Mucosa of descending colon (tissue), 3 donors: ENCODE measurements around the gene GNE. TPM values are rescaled to one million over a fixed set of nuclear protein-coding genes. Genes with fewer than 3 reads are reported as not detected.

Experiments used
- ATAC-seq: fragments of 200-7000 bp; cut with Tn5 transposase; one replicate; pipeline ENCODE4 v1.9.1; 2020; ENCODE audit warnings: mild to moderate bottlenecking, moderate library complexity
- DNase-seq, 3 donors: peaks; one replicate each; pipeline ENCODE4 v3.0.0-alpha.2; 2020
- H3K36me3 ChIP-seq: fragments of 200-600 bp; one replicate; pipeline ENCODE4 v1.8.0; 2021; ENCODE audit warnings: low read depth, mild to moderate bottlenecking
- H3K4me1 ChIP-seq: fragments of 200-600 bp; one replicate; pipeline ENCODE4 v1.8.0; 2021; ENCODE audit warnings: low read depth, mild to moderate bottlenecking
- H3K4me3 ChIP-seq: fragments of 200-600 bp; one replicate; pipeline ENCODE4 v1.8.0; 2021; ENCODE audit warnings: mild to moderate bottlenecking
- H3K9me3 ChIP-seq: fragments of 200-600 bp; one replicate; pipeline ENCODE4 v1.8.0; 2021; ENCODE audit warnings: mild to moderate bottlenecking
- intact Hi-C, 2 donors: fragments of 100-400 bp; cut with DNase I in 1 of 2; cut with micrococcal nuclease in 1 of 2; formaldehyde crosslinking; loops; one replicate each; pipeline versions ENCODE4 v1.11.0 to v1.11.1; 2022; cut with DNase I, micrococcal nuclease
- total RNA-seq, 3 donors: library from RNA; stranded (reverse); fragmentation: NEBNext Ultra II Directional in 2 of 3; extraction: Animal tissue kit (Norgen Biotek cat#: 25700) in 2 of 3; gene quantifications; one replicate each; pipeline versions ENCODE4 v1.2.1 to v1.2.4, GENCODE V29; 2021 to 2023
- TF ChIP-seq, protein P1 (sequence below): fragments of 200-600 bp; IDR thresholded peaks from one replicate; pipeline ENCODE4 v1.8.0; 2022; ENCODE audit warnings: antibody characterized with exemption, mild to moderate bottlenecking
- donor health status: DM: no; HTN: no; CAD: no; lungs with moderate emphysema.
- donor health status: DM: no; HTN: no; CAD: no.
- donor health status: DM: no; HTN: yes; CAD: no.

GNE gene
- total RNA-seq, 3 donors from 2014 or later = 56.6 to 107 (median 93.0) TPM

DNA sequence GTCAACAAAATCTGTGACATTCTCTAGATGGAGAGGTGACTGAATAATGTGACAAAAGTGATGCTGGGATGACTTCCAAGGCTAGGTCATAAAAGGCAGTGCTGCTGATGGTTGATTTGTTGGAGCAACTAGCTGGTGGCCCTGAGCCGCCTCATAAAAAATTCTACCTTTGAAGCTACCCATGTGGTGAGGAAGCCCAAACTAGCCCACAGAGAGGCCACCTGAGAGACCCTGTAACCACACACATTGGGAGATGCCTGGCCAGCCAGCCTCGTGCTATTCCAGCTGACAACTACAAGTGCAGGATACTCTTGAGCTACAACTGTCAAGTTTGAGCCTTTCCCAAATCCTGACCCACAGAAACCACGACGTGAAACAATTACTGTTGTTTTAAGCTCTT lies 44.9 kb downstream of the GNE start:
- DNase-seq (no peak), ATAC-seq (no peak)
- Histone ChIP-seq H3K36me3 (peaks cover 13% of the 10 kb centered on the region), H3K9me3 (no peaks in the 10 kb centered on the region), H3K4me1 (no peaks in the 10 kb centered on the region), H3K4me3 (no peak overlapping the region)
- TF ChIP-seq, protein P1, sequence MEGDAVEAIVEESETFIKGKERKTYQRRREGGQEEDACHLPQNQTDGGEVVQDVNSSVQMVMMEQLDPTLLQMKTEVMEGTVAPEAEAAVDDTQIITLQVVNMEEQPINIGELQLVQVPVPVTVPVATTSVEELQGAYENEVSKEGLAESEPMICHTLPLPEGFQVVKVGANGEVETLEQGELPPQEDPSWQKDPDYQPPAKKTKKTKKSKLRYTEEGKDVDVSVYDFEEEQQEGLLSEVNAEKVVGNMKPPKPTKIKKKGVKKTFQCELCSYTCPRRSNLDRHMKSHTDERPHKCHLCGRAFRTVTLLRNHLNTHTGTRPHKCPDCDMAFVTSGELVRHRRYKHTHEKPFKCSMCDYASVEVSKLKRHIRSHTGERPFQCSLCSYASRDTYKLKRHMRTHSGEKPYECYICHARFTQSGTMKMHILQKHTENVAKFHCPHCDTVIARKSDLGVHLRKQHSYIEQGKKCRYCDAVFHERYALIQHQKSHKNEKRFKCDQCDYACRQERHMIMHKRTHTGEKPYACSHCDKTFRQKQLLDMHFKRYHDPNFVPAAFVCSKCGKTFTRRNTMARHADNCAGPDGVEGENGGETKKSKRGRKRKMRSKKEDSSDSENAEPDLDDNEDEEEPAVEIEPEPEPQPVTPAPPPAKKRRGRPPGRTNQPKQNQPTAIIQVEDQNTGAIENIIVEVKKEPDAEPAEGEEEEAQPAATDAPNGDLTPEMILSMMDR = no peak
- intact Hi-C loops = no loop called here

DNA sequence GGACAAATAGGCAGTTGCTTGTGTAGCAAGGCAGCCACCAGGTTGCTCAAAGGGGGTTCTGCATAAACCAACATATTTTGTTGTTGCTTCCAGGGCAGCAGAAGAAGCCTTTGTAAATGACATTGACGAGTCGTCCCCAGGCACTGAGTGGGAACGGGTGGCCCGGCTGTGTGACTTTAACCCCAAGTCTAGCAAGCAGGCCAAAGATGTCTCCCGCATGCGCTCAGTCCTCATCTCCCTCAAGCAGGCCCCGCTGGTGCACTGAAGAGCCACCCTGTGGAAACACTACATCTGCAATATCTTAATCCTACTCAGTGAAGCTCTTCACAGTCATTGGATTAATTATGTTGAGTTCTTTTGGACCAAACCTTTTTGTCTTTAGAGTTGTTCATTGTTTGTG lies 46.7 kb downstream of the GNE start:
- H3K4me1 ChIP-seq = no peaks in the 10 kb centered on the region

DNA sequence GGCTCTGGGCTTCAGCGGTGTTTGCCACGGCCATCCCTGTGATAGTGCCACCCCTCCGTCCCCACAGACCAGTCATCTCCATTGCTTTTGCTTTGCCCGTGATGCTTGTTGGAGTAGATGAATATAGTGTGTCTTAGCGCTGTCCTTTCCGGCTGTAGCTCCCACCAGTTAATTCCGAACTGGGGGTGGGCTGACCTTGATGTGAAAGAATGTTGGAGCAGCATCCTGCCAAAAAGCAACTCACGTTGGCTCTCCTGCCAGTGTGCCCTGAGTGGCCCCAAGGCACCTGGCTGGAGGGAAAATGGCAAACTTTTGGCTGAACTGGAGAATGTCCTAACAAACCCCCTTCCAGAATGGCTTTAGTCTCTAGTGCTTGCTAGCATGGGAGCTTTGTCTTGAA lies 47.5 kb downstream of the GNE start:
- Histone ChIP-seq H3K4me1 (no peaks in the 10 kb centered on the region), H3K9me3 (no peaks in the 10 kb centered on the region), H3K36me3 (no peaks in the 10 kb centered on the region), H3K4me3 (no peak overlapping the region)
- TF ChIP-seq, protein P1 = no peak
- ATAC-seq (no peak), DNase-seq (no peak)
- intact Hi-C loops = no loop called here

More for the DNA sequence above, 46.7 kb downstream of the GNE start:
- TF ChIP-seq, protein P1 = no peak
- intact Hi-C loops = no loop called here
- DNase-seq (no peak), ATAC-seq (no peak)
- Histone ChIP-seq H3K36me3 (no peaks in the 10 kb centered on the region), H3K9me3 (no peaks in the 10 kb centered on the region), H3K4me3 (no peak overlapping the region)

DNA sequence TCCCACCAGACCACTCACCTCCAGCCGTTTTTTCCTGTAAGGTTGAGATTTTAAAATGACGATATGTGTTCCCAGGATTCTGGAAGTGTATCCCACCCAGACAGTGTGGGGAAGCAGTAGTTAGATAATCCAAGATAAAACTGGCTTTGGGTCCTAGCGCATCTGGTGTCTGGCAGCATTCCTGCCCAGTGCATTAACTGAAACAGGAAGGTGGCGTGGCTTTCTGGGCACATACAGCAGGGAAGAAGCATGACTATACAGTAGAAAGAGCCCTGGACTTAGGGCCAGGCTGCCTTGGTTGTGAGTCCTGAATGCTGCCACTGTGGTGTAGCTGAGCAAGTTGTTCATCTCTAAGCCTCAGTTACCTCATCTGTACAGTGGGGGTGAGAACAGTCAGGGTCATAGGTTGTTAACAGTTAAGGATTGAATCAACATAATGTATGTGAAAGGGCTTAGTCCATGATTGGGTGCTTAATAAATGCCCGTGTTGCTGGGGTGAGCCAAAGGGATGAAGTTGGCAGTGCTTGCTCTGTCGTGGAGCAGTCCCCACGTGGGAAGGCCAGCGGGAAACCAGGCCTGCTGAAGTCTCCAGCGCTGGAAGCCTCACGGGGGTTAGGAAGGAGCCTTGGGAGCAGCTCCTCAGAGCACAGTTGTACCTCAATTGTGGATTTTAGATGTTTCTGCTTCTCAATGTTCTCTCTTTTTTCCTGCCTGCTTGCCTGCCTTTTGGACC lies 49.6 kb downstream of the GNE start:
- TF ChIP-seq, protein P1 = no peak
- DNase-seq = no peak
- intact Hi-C loops = no loop called here
- H3K9me3 ChIP-seq = no peaks in the 10 kb centered on the region
- no peak for ATAC-seq
- no peaks in the 10 kb centered on the region for H3K4me1 ChIP-seq
- peaks cover 20% of the 10 kb centered on the region for H3K36me3 ChIP-seq
- H3K4me3 ChIP-seq = no peak overlapping the region

DNA sequence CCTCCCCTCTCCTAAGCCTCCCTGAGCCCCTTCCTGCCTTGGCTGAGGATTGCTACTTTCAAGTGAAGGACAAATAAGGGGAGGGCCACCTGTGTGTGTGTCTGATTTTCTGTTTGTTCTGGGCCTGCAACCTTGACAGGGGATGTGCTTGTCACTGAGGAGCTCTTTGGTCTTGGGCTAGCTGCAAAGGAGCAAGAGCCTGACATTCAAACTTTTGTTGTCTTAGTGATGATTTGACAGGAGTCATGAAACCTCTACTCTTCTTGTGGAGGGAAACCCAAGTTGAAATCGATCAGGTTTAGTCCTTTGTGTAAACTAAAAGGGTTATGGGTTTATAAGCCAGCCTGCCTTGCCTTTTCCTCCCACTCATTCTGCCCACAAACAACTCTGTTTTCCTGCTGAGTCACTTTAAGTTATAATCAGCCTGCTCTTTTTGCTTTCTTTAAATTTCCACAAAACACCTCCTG lies 50.7 kb downstream of the GNE start:
- ATAC-seq (no peak), DNase-seq (no peak)
- Histone ChIP-seq H3K4me1 (no peaks in the 10 kb centered on the region), H3K36me3 (peaks cover 21% of the 10 kb centered on the region), H3K4me3 (no peak overlapping the region), H3K9me3 (no peaks in the 10 kb centered on the region)
- intact Hi-C loops = no loop called here
- TF ChIP-seq, protein P1 = no peak
